Measurements from ENCODE around the gene ECEL1.

- TF ChIP-seq CTCF (conservative IDR thresholded peaks at IDR 0.05), result no peak
- TF ChIP-seq EZH2 (IDR thresholded peaks at IDR 0.05; ENCODE audit: low read depth), result no peak
Measured at GRCh38 chr2:232478571-232479340, 8.9 kb downstream of the ECEL1 start.

Measured in PC-9 (cell line).